Activated CD4-positive, CD25-positive, alpha-beta regulatory T cell treated with anti-CD3 and anti-CD28 coated beads, Interleukin-2, amount 50 U/mL, for 72 hours (primary cell): ENCODE results near the gene PSMA4.
A peak's percentile ranks its signal among the peaks of the same experiment; 100 is the strongest.
"Not testable (repeated sequence)": the region's sequence is repeated elsewhere in the genome, so short reads cannot be mapped to it uniquely, and the experiment has no call there.

ENCODE experiments used
- DNase-seq: peaks from one replicate; pipeline ENCODE4 v3.0.0; 2021

Gene PSMA4

DNA sequence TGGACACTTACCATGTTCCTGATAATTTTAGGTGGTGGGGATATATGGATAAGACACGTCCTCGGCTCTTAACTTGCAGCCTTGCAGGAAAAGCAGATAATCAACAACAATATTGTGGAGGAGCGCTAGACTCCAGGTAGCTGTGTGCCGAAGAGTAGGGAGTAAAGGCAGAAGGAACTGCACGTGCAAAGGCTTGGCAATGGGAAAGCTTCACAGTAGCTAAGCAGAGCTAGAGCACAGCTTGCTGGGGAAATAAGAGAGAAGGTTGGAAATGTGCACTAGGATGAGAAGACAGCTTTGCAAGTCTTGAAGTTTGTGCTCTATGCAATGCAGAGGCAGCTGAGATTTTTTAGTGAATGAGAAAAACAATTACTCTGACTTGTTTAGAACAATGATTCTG, 12.4 kb downstream of the PSMA4 start:
- DNase-seq = no peak

GRCh38 chr15:78560201-78560600, 20.0 kb downstream of the PSMA4 start:
- not testable (repeated sequence) for DNase-seq

GRCh38 chr15:78561490-78561889, 21.2 kb downstream of the PSMA4 start:
- no peak for DNase-seq

- DNase-seq = no peak
Observed at GRCh38 chr15:78563092-78563491, 22.8 kb downstream of the PSMA4 start.

DNA sequence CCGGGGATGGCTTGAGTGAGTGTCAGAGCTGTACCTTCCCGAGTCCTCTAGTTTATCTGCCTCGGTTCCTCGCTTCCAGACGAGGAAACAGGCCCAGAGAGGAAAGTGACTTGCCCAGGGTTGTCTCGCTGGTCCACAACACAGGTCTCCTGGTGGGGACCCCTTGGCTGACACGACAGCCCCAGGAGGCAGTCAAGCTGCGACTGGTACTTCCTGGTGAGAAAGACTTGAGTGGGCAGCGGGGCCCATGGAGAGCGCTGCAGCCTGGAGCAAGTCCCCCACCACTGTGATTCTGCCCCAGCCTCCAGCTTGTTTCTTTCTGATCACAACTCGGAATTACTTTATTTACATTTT, 24.5 kb downstream of the PSMA4 start:
- DNase-seq = no peak

DNA sequence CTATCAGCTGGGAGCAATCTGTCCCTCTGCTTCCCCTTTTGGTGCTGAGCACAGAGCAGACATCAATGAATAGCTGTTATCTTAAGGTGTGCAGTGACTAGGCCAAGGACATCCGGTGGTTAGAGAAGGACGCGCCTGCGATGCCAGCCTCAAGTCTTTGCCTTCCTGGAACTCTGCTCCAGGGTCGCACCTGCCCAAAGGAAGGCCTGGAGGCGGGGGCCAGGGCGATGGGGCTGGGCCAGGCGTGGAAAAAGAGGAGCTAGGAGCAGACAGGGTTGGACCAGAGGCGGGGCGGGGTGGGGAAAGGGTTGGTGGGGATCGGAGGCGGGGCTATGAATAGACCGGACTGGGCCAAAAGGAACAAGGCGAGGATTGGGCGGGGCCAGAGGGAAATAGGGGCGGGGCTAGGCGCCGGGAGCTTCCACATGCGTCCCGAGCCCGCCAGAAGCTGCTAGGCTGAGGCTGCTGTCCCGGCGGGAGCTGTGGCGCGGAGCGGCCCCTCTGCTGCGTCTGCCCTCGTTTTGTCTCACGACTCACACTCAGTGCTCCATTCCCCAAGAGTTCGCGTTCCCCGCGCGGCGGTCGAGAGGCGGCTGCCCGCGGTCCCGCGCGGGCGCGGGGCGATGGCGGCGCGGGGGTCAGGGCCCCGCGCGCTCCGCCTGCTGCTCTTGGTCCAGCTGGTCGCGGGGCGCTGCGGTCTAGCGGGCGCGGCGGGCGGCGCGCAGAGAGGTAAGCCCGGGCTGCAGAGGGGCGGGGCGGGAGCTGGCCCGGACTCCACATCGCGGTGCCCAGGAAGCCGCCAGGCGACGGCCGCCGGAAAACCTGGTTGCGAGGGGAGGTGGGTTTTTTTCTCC, 25.1 kb downstream of the PSMA4 start, which contains the start of gene CHRNA5:
Gene CHRNA5 (plus strand): TSS at position 424 of the 854 bp plus-strand sequence. CDS start 200 bp downstream, at position 624.
- DNase-seq = peak; percentile 44

DNA sequence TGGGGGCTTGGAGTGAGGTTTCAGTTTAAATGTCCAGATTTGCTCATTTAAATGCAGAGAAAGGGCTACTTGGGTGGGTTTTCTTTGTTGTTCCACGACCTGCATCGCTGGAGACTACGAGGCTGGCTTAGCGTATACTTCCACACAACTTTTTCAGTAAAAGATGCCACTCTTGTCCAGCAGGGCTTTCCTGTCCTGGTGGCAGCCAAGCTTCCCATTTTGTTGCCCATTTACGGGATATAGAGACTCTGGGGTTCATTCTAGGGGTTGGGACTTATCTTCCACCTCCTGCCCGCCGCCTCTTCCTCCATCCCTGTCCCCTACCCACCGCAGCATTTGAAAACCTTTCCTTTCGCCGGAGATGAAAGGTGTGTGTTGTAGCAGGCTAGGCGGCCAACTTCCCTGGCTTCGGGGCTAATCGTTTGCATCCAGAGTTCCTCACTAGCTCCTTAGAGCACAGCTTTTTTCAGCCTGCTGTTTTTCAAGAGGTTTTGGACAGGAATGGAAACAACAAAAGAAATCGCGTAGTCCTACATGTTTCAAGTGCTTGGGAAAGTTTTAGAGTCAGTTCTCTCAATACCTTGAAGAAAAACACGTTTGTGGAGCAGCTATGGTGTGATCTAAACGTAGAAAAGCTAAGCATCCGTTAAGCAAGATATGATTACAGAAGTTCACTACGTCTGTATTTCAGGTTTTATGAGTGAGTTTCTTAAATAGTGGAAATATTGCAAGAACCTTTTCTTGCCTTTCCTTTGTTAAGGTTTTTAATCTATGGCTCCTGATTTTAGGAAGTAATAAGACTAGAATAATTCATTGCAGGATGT, 25.9 kb downstream of the PSMA4 start:
- no peak for DNase-seq

- DNase-seq = no peak
Observed at GRCh38 chr15:78567531-78567930, 27.3 kb downstream of the PSMA4 start.

- DNase-seq = no peak
Observed at GRCh38 chr15:78570710-78571109, 30.5 kb downstream of the PSMA4 start.

DNA sequence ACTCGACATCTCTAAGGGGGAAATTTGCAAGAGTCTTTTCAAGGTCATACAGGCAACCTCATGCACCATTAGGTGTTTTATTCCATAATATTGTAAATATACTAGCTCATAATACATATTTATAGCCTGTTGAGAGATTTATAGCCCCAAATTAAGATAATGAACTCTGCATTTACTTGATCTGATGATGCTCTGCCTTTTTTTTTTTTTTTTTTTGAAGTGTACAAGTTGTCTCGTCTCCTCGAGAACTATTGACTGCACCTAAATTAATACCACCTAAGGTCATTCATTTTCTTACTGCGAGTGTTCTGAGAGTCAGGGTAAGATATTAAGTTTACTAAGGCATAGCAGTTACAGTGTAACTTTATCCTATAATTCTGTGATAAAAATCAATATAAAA, 31.1 kb downstream of the PSMA4 start:
- DNase-seq = no peak

- no peak for DNase-seq
Observed at GRCh38 chr15:78573416-78573815, 33.2 kb downstream of the PSMA4 start.

DNA sequence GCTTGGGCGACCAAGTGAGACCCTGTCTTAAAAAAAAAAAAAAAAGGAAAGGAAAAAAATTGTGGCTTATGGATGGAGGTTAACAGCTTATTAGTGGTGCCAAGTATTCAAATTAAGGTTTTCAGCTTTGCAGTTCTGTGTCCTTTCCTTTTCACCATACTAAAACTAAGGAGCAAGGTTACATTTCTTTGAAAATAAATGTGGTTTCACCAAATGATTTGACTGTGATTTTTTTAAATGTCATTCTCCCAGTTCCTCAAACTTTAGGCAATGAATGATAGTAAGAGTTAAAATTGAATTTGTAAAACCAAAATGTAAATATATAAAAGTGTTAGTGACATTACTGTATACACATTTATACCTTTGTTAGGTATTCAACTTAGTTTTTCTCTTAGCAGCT, 34.7 kb downstream of the PSMA4 start:
- DNase-seq = no peak

GRCh38 chr15:78597583-78597982, 57.3 kb downstream of the PSMA4 start:
- no peak for DNase-seq

GRCh38 chr15:78598348-78598747, 58.1 kb downstream of the PSMA4 start:
- no peak for DNase-seq

DNA sequence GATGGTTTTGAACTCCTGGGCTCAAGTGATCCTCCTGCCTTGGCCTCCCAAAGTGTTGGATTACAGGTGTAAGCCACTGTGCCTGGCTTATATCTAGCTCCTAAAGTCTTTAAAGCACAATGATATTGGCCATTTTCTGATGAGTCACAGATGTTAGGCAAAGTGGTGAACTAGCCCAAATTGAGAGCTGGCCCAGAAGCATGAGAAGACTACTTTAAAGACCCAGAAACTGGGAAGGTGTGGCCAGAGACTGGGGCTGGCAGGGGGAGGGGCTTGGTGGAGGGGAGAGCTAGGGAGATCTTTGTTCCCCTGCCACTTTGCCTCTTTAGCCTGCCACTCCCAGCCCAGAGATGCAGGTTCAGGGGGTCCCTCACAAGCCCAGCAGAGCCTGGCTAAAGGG, 58.9 kb downstream of the PSMA4 start:
- DNase-seq = no peak
